Measurements from ENCODE around the gene ASTN2.

The ASTN2 gene

DNA sequence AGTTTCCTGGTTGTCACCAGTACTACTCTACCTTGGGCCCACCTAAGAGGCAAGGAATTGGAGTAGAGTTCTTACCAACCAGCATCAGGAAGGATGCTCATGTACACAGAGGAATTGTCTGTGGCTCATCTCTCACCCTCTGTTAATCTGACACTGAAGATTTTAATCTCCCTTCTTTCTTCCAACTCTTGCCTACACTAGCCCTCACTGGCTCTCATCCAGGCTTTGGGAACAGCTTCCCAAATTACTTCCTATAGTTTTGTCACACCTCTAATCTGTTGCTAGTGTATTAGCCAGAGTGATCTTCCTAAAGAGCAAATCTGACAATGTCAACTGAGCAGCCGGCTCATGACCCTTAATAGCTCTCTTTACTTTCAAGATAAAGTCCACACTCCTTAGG lies 946.5 kb downstream of the ASTN2 start:
- Histone ChIP-seq H3K4me3 (no peak overlapping the region), H3K27ac (no peak overlapping the region)
- TF ChIP-seq, protein P1, sequence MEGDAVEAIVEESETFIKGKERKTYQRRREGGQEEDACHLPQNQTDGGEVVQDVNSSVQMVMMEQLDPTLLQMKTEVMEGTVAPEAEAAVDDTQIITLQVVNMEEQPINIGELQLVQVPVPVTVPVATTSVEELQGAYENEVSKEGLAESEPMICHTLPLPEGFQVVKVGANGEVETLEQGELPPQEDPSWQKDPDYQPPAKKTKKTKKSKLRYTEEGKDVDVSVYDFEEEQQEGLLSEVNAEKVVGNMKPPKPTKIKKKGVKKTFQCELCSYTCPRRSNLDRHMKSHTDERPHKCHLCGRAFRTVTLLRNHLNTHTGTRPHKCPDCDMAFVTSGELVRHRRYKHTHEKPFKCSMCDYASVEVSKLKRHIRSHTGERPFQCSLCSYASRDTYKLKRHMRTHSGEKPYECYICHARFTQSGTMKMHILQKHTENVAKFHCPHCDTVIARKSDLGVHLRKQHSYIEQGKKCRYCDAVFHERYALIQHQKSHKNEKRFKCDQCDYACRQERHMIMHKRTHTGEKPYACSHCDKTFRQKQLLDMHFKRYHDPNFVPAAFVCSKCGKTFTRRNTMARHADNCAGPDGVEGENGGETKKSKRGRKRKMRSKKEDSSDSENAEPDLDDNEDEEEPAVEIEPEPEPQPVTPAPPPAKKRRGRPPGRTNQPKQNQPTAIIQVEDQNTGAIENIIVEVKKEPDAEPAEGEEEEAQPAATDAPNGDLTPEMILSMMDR (IDR thresholded peaks at IDR 0.05) = no peak
- DNase-seq (ENCODE audit: low spot score) = no peak

DNA sequence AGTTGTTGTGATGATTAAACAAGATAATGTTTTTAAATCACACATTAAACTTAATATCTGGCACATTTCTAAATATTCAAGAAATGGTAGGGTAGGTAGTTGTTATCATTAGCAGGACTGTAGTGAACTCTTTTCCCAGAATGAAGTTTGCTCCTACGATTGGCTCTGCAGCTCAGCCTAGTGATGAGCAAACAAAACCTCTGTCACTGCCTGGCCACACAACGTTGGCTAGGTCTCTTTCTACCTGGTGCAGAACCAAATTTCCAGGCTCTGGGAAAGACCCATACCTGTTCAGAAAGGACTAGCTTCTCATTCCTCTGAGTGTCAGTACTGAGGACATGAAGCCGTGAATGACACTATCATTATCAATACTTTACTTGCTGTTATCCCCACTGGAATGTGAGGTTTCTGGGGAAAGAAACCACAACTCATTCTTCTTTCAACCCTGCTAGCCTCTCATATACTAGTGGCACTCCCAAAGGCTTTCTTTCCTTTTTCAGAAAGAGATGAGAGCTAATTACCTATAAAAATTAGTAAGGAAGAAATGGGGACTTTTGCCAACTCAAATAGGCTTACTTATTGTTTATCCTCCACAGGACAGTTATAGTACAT lies 947.0 kb downstream of the ASTN2 start:
- TF ChIP-seq, protein P1 (IDR thresholded peaks at IDR 0.05) = no peak
- Histone ChIP-seq H3K27ac (no peak overlapping the region), H3K4me3 (no peak overlapping the region)
- DNase-seq (ENCODE audit: low spot score) = no peak

DNA sequence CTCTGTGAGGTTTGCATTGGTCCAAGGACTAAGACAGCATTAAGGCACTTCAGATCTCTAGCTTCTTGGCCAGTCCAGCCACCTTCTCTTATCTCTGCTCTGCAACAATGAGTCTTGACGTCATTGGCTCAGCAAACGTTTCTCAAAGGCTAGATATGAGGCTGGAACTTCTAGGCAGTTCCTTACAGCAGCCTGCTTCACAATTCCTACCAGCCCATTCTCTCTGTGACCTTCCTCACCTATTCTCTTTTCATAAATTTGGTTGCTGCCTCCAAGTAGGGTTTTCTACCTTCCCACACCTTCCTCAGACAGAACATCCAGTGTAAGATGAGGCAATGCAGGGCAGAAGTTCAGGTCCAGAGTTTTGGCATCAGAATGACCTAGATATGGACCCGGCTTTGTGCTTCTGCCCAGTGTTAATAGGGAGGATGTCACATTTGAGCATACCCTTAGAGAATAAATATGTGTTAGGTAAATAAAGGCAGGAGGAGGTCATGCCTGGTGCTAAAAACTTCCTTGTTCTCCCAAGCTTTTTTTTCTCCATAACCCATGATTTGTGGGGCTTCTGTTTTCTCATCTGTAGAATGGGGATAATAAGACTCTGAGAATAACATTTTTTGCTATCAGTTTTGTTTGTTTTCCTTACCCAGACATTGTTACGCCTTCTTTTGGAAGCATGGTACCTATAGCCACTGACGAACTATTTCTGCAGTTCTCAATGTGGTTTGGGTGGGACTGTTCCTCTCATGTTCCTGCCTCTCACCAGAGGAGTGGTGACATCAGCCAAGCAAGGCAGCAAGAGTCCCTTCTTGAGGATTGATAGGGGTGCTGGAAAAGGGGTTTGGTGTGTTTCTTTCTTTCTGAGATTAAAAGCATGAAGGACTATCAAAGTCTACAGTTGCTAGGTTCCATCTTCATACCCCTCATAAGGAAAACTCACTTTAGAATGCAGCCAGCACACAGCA lies 948.3 kb downstream of the ASTN2 start:
- no peak for DNase-seq (ENCODE audit: low spot score)
- TF ChIP-seq, protein P1 (IDR thresholded peaks at IDR 0.05) = no peak
- H3K27ac ChIP-seq = no peak overlapping the region
- no peak overlapping the region for H3K4me3 ChIP-seq

- Histone ChIP-seq H3K4me3 (no peak overlapping the region), H3K27ac (no peak overlapping the region)
- DNase-seq (ENCODE audit: low spot score) = no peak
- TF ChIP-seq, protein P1 (IDR thresholded peaks at IDR 0.05) = no peak
Measured at GRCh38 chr9:116465576-116466270, 949.1 kb downstream of the ASTN2 start.

DNA sequence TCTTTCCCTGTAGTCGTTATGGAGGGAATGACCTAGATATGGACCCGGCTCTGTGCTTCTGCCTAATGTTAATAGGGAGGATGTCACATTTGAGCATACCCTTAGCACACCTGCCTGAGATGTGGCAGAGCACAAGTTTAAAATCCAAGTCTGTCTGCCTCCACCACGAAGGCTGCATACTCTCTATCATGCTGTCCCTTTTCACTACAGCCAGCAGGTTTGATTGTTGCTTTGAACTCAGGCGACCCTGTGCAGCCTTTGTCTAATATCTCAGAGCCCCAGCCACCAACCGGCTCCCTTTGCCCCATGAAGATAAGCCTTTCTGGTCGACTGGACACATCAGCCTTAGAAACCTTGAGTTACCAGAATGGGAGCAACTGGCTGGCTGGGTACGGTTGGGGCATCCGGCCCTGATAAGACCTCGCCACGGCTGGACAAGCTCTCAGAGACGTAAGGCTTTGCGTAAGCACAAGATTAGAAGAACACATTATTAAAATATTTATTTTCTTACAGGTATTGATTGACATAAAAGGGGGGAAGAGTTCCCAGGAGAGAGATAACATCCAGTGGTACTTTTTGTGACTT lies 949.8 kb downstream of the ASTN2 start:
- no peak overlapping the region for H3K4me3 ChIP-seq
- DNase-seq (ENCODE audit: low spot score) = no peak
- no peak overlapping the region for H3K27ac ChIP-seq
- TF ChIP-seq, protein P1 (IDR thresholded peaks at IDR 0.05) = no peak

GRCh38 chr9:116464423-116464822 lies 950.4 kb downstream of the ASTN2 start:
- no peak for DNase-seq (ENCODE audit: low spot score)
- H3K27ac ChIP-seq = no peak overlapping the region
- TF ChIP-seq, protein P1 (IDR thresholded peaks at IDR 0.05) = no peak
- no peak overlapping the region for H3K4me3 ChIP-seq
